ENCODE data around the gene CBX7.

DNA sequence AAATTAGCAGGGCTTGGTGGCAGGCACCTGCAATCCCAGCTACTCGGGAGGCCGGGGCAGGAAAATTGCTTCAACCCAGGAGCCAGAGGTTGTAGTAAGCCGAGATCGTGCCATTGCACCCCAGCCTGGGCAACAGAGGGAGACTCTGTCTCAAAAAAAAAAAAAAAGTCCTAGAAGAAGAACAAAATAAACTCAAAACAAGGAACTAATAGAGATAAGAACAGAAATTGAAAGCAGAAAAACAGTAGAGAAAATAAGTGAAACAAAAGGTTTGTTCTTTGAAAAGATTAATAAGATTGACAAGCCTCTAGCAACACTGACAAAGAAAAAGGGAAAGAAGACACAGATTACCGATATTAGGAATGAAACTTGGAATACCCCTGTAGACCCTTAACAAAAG is 45.1 kb upstream of the CBX7 start:
- TF ChIP-seq, protein P1, sequence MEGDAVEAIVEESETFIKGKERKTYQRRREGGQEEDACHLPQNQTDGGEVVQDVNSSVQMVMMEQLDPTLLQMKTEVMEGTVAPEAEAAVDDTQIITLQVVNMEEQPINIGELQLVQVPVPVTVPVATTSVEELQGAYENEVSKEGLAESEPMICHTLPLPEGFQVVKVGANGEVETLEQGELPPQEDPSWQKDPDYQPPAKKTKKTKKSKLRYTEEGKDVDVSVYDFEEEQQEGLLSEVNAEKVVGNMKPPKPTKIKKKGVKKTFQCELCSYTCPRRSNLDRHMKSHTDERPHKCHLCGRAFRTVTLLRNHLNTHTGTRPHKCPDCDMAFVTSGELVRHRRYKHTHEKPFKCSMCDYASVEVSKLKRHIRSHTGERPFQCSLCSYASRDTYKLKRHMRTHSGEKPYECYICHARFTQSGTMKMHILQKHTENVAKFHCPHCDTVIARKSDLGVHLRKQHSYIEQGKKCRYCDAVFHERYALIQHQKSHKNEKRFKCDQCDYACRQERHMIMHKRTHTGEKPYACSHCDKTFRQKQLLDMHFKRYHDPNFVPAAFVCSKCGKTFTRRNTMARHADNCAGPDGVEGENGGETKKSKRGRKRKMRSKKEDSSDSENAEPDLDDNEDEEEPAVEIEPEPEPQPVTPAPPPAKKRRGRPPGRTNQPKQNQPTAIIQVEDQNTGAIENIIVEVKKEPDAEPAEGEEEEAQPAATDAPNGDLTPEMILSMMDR (IDR thresholded peaks at IDR 0.05): no peak
- TF ChIP-seq POLR2AphosphoS5 (IDR thresholded peaks at IDR 0.05): no peak

Data from suprapubic skin (tissue), 3 donors.